Adipocyte (in vitro differentiated cells): Measurements from ENCODE around the gene CD69.
"Not testable (repeated sequence)": the region's sequence is repeated elsewhere in the genome, so short reads cannot be mapped to it uniquely, and the experiment has no call there.

Experiments used
- DNase-seq: peaks from one replicate; pipeline ENCODE4 v3.0.0-alpha.2; 2015; ENCODE audit warnings: low read depth
- H3K27me3 ChIP-seq: replicated peaks from 2 replicates; pipeline ENCODE4 v1.7.0; 2013; ENCODE audit warnings: mild to moderate bottlenecking, low read length, moderate library complexity; ENCODE audit not compliant: control insufficient read depth, insufficient read depth
- H3K36me3 ChIP-seq: 2 replicates; pipeline ENCODE4 v1.7.0; 2013; ENCODE audit warnings: low read length, mild to moderate bottlenecking, moderate library complexity; ENCODE audit not compliant: control insufficient read depth, insufficient read depth, severe bottlenecking
- H3K4me1 ChIP-seq: 2 replicates; pipeline ENCODE4 v1.7.0; 2013; ENCODE audit warnings: mild to moderate bottlenecking, low read length, moderate library complexity; ENCODE audit not compliant: control insufficient read depth, insufficient read depth
- H3K4me3 ChIP-seq: 2 replicates; pipeline ENCODE4 v1.7.0; 2013; ENCODE audit warnings: mild to moderate bottlenecking, low read length, moderate library complexity
- H3K9ac ChIP-seq: 2 replicates; pipeline ENCODE4 v1.7.0; 2013; ENCODE audit warnings: mild to moderate bottlenecking, low read length, moderate library complexity
- H3K9me3 ChIP-seq: 2 replicates; pipeline ENCODE4 v1.7.0; 2013; ENCODE audit warnings: mild to moderate bottlenecking, low read length, moderate library complexity; ENCODE audit not compliant: control insufficient read depth

Gene CD69

GRCh38 chr12:9729082-9729481, 31.6 kb downstream of the CD69 start:
- no peaks in the 10 kb centered on the region for H3K36me3 ChIP-seq
- peaks cover 4% of the 10 kb centered on the region for H3K4me1 ChIP-seq
- no peaks in the 10 kb centered on the region for H3K9me3 ChIP-seq
- H3K4me3 ChIP-seq = no peak overlapping the region
- no peak for DNase-seq
- no peaks in the 10 kb centered on the region for H3K27me3 ChIP-seq
- H3K9ac ChIP-seq = no peak overlapping the region

GRCh38 chr12:9727813-9728212, 32.9 kb downstream of the CD69 start:
- Histone ChIP-seq H3K9ac (no peak overlapping the region), H3K27me3 (no peaks in the 10 kb centered on the region), H3K36me3 (no peaks in the 10 kb centered on the region), H3K4me1 (peaks cover 4% of the 10 kb centered on the region), H3K9me3 (no peaks in the 10 kb centered on the region), H3K4me3 (no peak overlapping the region)
- no peak for DNase-seq

GRCh38 chr12:9725213-9725870, 35.4 kb downstream of the CD69 start:
- no peaks in the 10 kb centered on the region for H3K27me3 ChIP-seq
- no peak overlapping the region for H3K9ac ChIP-seq
- H3K4me3 ChIP-seq = no peak overlapping the region
- H3K4me1 ChIP-seq = peaks cover 4% of the 10 kb centered on the region
- DNase-seq = no peak
- H3K9me3 ChIP-seq = no peaks in the 10 kb centered on the region
- H3K36me3 ChIP-seq = no peaks in the 10 kb centered on the region

GRCh38 chr12:9724023-9724422, 36.7 kb downstream of the CD69 start:
- Histone ChIP-seq H3K36me3 (no peaks in the 10 kb centered on the region), H3K9me3 (no peaks in the 10 kb centered on the region), H3K27me3 (no peaks in the 10 kb centered on the region), H3K4me1 (peaks cover 4% of the 10 kb centered on the region), H3K4me3 (no peak overlapping the region), H3K9ac (no peak overlapping the region)
- DNase-seq = no peak

- no peak overlapping the region for H3K9ac ChIP-seq
- no peaks in the 10 kb centered on the region for H3K27me3 ChIP-seq
- no peaks in the 10 kb centered on the region for H3K36me3 ChIP-seq
- no peak overlapping the region for H3K4me3 ChIP-seq
- peak; percentile 73 for DNase-seq
- no peaks in the 10 kb centered on the region for H3K9me3 ChIP-seq
- no peaks in the 10 kb centered on the region for H3K4me1 ChIP-seq
These were observed 39.2 kb downstream of the CD69 start for GRCh38 chr12:9721394-9722092.

- Histone ChIP-seq H3K36me3 (no peaks in the 10 kb centered on the region), H3K4me3 (no peak overlapping the region), H3K4me1 (no peaks in the 10 kb centered on the region), H3K27me3 (no peaks in the 10 kb centered on the region), H3K9me3 (no peaks in the 10 kb centered on the region), H3K9ac (no peak overlapping the region)
- no peak for DNase-seq
These were observed 40.9 kb downstream of the CD69 start for GRCh38 chr12:9719790-9720189.

- H3K4me3 ChIP-seq = no peak overlapping the region
- H3K36me3 ChIP-seq = no peaks in the 10 kb centered on the region
- no peak for DNase-seq
- H3K27me3 ChIP-seq = no peaks in the 10 kb centered on the region
- no peaks in the 10 kb centered on the region for H3K9me3 ChIP-seq
- no peaks in the 10 kb centered on the region for H3K4me1 ChIP-seq
- H3K9ac ChIP-seq = no peak overlapping the region
These were observed 41.7 kb downstream of the CD69 start for GRCh38 chr12:9718968-9719367.

- Histone ChIP-seq H3K4me3 (no peak overlapping the region), H3K9me3 (no peaks in the 10 kb centered on the region), H3K27me3 (no peaks in the 10 kb centered on the region), H3K4me1 (no peaks in the 10 kb centered on the region), H3K36me3 (no peaks in the 10 kb centered on the region), H3K9ac (no peak overlapping the region)
- no peak for DNase-seq
These were observed 43.4 kb downstream of the CD69 start for GRCh38 chr12:9717070-9717925.

- not testable (repeated sequence) for H3K36me3 ChIP-seq, H3K4me1 ChIP-seq, H3K27me3 ChIP-seq, H3K4me3 ChIP-seq, H3K9me3 ChIP-seq, DNase-seq, H3K9ac ChIP-seq
These were observed 47.6 kb downstream of the CD69 start for GRCh38 chr12:9713032-9713558.

GRCh38 chr12:9711664-9712063, 49.0 kb downstream of the CD69 start:
- Histone ChIP-seq H3K4me1 (no peaks in the 10 kb centered on the region), H3K27me3 (peaks cover 3% of the 10 kb centered on the region), H3K9me3 (no peaks in the 10 kb centered on the region), H3K36me3 (no peaks in the 10 kb centered on the region), H3K9ac (no peak overlapping the region), H3K4me3 (no peak overlapping the region)
- DNase-seq = no peak
